ENCODE data around the gene TMED6. TPM values are rescaled to one million over a fixed set of nuclear protein-coding genes. Genes with fewer than 3 reads are reported as not detected.

The TMED6 gene
- total and polyA plus RNA-seq, 7 experiments from 2014 or later: 0.21 to 6.3 (median 2.4) TPM; not detected in 1

- peak; percentile 95 for ATAC-seq
- Mint-ChIP-seq H3K27me3 (no peaks in the 10 kb centered on the region), H3K9me3 (no peaks in the 10 kb centered on the region), H3K4me3 (peak within 1 kb of the TSS; percentile 97 to 100 (median 99)), H3K36me3 (peaks cover 9 to 34% (median 20%) of the 10 kb centered on the region in 5 donors), H3K4me1 (peaks cover 31 to 70% (median 49%) of the 10 kb centered on the region in 7 donors), H3K27ac (peak within 1 kb of the TSS; percentile 95 to 99 (median 98))
- peak; percentile 78 to 91 (median 90) for DNase-seq
- Histone ChIP-seq H3K36me3 (ENCODE audit: control insufficient read depth in 2 of 3, insufficient read depth in 3 of 3, low read length in 3 of 3) (peaks cover 11 to 55% (median 13%) of the 10 kb centered on the region in 3 experiments), H3K4me3 (ENCODE audit: low read length) (peak within 1 kb of the TSS; percentile 80), H3K4me1 (ENCODE audit: control insufficient read depth in 2 of 2, insufficient read depth in 2 of 2, low read length in 2 of 2) (peaks cover 20 to 25% of the 10 kb centered on the region in 2 donors), H3K27ac (ENCODE audit: low read depth, low read length) (peak within 1 kb of the TSS; percentile 86), H3K27me3 (ENCODE audit: control insufficient read depth in 2 of 2, insufficient read depth in 2 of 2, low read length in 2 of 2) (no peaks in the 10 kb centered on the region), H3K9me3 (ENCODE audit: control insufficient read depth in 2 of 3, low read length in 3 of 3) (no peaks in the 10 kb centered on the region)
- CTCF ChIA-PET: interaction anchor here (2.5 kb wide), 1 partner anchor 9 kb away, joined by 13 read pairs; the partner anchor contains the start of gene PDF
- POLR2A ChIA-PET: interaction anchor here (0.6 to 5.1 kb wide), 13 partner anchors 10 to 950 kb away, joined by 3 to 46 read pairs (median 4); partner anchors contain the start of genes AARS1, PDF, TERF2 and VPS4A
- intact Hi-C loops (cut with micrococcal nuclease): loop anchor here (1.0 to 10.0 kb wide), 13 partner anchors 9 to 1255 kb away; partner anchors contain the start of genes CYB5B (in 2 of the 2), PDF (in 2 of the 2), VPS4A (in 2 of the 2) and CHTF8 (in 1 of the 2)
Observed at GRCh38 chr16:69339289-69340094, 12.1 kb downstream of the TMED6 start, which contains the start of the genes COG8 and NIP7. Gene COG8 (minus strand): TSS chr16:69339564. CDS start chr16:69339552, 12 bp downstream. Gene NIP7 (plus strand): TSS chr16:69339772. CDS start chr16:69339830, 58 bp downstream.

- peak overlapping the region; percentile 97 to 100 (median 99) for H3K4me3 Mint-ChIP-seq
- intact Hi-C loops (cut with micrococcal nuclease): loop anchor here (1.0 to 10.0 kb wide), 13 partner anchors 8 to 1254 kb away; partner anchors contain the start of genes CYB5B (in 2 of the 2), PDF (in 2 of the 2), VPS4A (in 2 of the 2) and CHTF8 (in 1 of the 2)
- peak overlapping the region; percentile 80 for H3K4me3 ChIP-seq (ENCODE audit: low read length)
- DNase-seq: peak in 1 of 9 donors; percentile 66
- H3K9me3 ChIP-seq (ENCODE audit: control insufficient read depth in 2 of 3, low read length in 3 of 3): no peaks in the 10 kb centered on the region
- peaks cover 20 to 25% of the 10 kb centered on the region in 2 donors for H3K4me1 ChIP-seq (ENCODE audit: control insufficient read depth in 2 of 2, insufficient read depth in 2 of 2, low read length in 2 of 2)
- peaks cover 17 to 57% (median 18%) of the 10 kb centered on the region in 3 experiments for H3K36me3 ChIP-seq (ENCODE audit: control insufficient read depth in 2 of 3, insufficient read depth in 3 of 3, low read length in 3 of 3)
- H3K27me3 ChIP-seq (ENCODE audit: control insufficient read depth in 2 of 2, insufficient read depth in 2 of 2, low read length in 2 of 2): no peaks in the 10 kb centered on the region
- peak overlapping the region; percentile 92 to 99 (median 98) for H3K27ac Mint-ChIP-seq
- peaks cover 36 to 77% (median 55%) of the 10 kb centered on the region in 7 donors for H3K4me1 Mint-ChIP-seq
- H3K27me3 Mint-ChIP-seq: no peaks in the 10 kb centered on the region
- ChIA-PET CTCF (interaction anchor here (0.6 to 1.2 kb wide), 2 partner anchors 12 to 90 kb away, joined by 3 to 5 read pairs; no protein-coding TSS in a partner anchor), POLR2A (interaction anchor here (0.6 to 5.1 kb wide), 12 partner anchors 9 to 951 kb away, joined by 3 to 46 read pairs (median 4); partner anchors contain the start of genes AARS1, PDF, TERF2 and TMED6)
- H3K9me3 Mint-ChIP-seq: no peaks in the 10 kb centered on the region
- H3K27ac ChIP-seq (ENCODE audit: low read depth, low read length): peak overlapping the region; percentile 86
- peaks cover 9 to 39% (median 26%) of the 10 kb centered on the region in 5 donors for H3K36me3 Mint-ChIP-seq
- ATAC-seq: no peak
Observed at GRCh38 chr16:69338557-69339288, 12.9 kb downstream of the TMED6 start.

- Histone ChIP-seq H3K27ac (ENCODE audit: low read depth, low read length) (no peak overlapping the region), H3K36me3 (ENCODE audit: control insufficient read depth in 2 of 3, insufficient read depth in 3 of 3, low read length in 3 of 3) (peaks cover 10 to 43% (median 18%) of the 10 kb centered on the region in 3 experiments), H3K4me3 (ENCODE audit: low read length) (no peak overlapping the region), H3K4me1 (ENCODE audit: control insufficient read depth in 2 of 2, insufficient read depth in 2 of 2, low read length in 2 of 2) (peaks cover 8 to 18% of the 10 kb centered on the region in 2 donors), H3K9me3 (ENCODE audit: control insufficient read depth in 2 of 3, low read length in 3 of 3) (no peaks in the 10 kb centered on the region), H3K27me3 (ENCODE audit: control insufficient read depth in 2 of 2, insufficient read depth in 2 of 2, low read length in 2 of 2) (no peaks in the 10 kb centered on the region)
- H3K9me3 Mint-ChIP-seq: no peaks in the 10 kb centered on the region
- peaks cover 25 to 76% (median 47%) of the 10 kb centered on the region in 7 donors for H3K4me1 Mint-ChIP-seq
- no peak for ATAC-seq
- POLR2A ChIA-PET: interaction anchor here (1.0 kb wide), 1 partner anchor 13 kb away, joined by 3 read pairs; no protein-coding TSS in a partner anchor
- H3K36me3 Mint-ChIP-seq: peaks cover 8 to 32% (median 20%) of the 10 kb centered on the region in 5 donors
- CTCF ChIA-PET: no interaction called here
- DNase-seq: no peak
- intact Hi-C loops (cut with micrococcal nuclease): loop anchor here in 1 of 2 donors (5.0 to 10.0 kb wide), 3 partner anchors 230 to 1250 kb away; partner anchors contain the start of genes NFAT5, NFATC3 and TANGO6
- no peaks in the 10 kb centered on the region for H3K27me3 Mint-ChIP-seq
- H3K27ac Mint-ChIP-seq: no peak overlapping the region
- H3K4me3 Mint-ChIP-seq: peak overlapping the region in 1 of 10 donors; percentile 34
Observed at GRCh38 chr16:69334696-69335095, 16.9 kb downstream of the TMED6 start.

- intact Hi-C loops (cut with micrococcal nuclease): loop anchor here (1.0 to 10.0 kb wide), 8 partner anchors 9 to 1246 kb away; partner anchors contain the start of genes COG8 (in 2 of the 2), NIP7 (in 2 of the 2), VPS4A (in 2 of the 2) and CHTF8 (in 1 of the 2)
- H3K9me3 Mint-ChIP-seq: no peaks in the 10 kb centered on the region
- no peaks in the 10 kb centered on the region for H3K27me3 Mint-ChIP-seq
- Histone ChIP-seq H3K4me1 (ENCODE audit: control insufficient read depth in 2 of 2, insufficient read depth in 2 of 2, low read length in 2 of 2) (peaks cover 13 to 37% of the 10 kb centered on the region in 2 donors), H3K4me3 (ENCODE audit: low read length) (peak within 1 kb of the TSS; percentile 64), H3K36me3 (ENCODE audit: control insufficient read depth in 2 of 3, insufficient read depth in 3 of 3, low read length in 3 of 3) (peaks cover 10 to 52% (median 13%) of the 10 kb centered on the region in 3 experiments), H3K27ac (ENCODE audit: low read depth, low read length) (peak within 1 kb of the TSS; percentile 90), H3K27me3 (ENCODE audit: control insufficient read depth in 2 of 2, insufficient read depth in 2 of 2, low read length in 2 of 2) (no peaks in the 10 kb centered on the region), H3K9me3 (ENCODE audit: control insufficient read depth in 2 of 3, low read length in 3 of 3) (no peaks in the 10 kb centered on the region)
- ChIA-PET POLR2A (interaction anchor here (0.6 to 4.6 kb wide), 7 partner anchors 10 to 432 kb away, joined by 3 to 46 read pairs (median 4); partner anchors contain the start of genes COG8 and NIP7), CTCF (interaction anchor here (0.6 to 2.4 kb wide), 3 partner anchors 10 to 207 kb away, joined by 3 to 13 read pairs (median 4); partner anchors contain the start of gene NIP7)
- H3K4me1 Mint-ChIP-seq: peaks cover 16 to 72% (median 54%) of the 10 kb centered on the region in 7 donors
- H3K4me3 Mint-ChIP-seq: peak within 1 kb of the TSS; percentile 69 to 87 (median 76)
- peaks cover 4 to 26% (median 14%) of the 10 kb centered on the region in 5 donors for H3K36me3 Mint-ChIP-seq
- peak; percentile 97 for ATAC-seq
- DNase-seq: peak; percentile 61 to 91 (median 72)
- H3K27ac Mint-ChIP-seq: peak within 1 kb of the TSS; percentile 36 to 80 (median 62)
Observed at GRCh38 chr16:69330286-69331109, 21.1 kb downstream of the TMED6 start, which contains the start of gene PDF. Gene PDF (minus strand): TSS chr16:69330588. CDS start chr16:69330570, 18 bp downstream.
